HG03196 (cell line): Measurements from ENCODE around the gene PAQR6.
A peak's percentile ranks its signal among the peaks of the same experiment; 100 is the strongest.

Source experiments
- ATAC-seq: cut with Tn5 transposase; IDR thresholded peaks from one replicate; pipeline ENCODE4 v1.9.1; 2021; ENCODE audit not compliant: unreplicated experiment

PAQR6 gene

DNA sequence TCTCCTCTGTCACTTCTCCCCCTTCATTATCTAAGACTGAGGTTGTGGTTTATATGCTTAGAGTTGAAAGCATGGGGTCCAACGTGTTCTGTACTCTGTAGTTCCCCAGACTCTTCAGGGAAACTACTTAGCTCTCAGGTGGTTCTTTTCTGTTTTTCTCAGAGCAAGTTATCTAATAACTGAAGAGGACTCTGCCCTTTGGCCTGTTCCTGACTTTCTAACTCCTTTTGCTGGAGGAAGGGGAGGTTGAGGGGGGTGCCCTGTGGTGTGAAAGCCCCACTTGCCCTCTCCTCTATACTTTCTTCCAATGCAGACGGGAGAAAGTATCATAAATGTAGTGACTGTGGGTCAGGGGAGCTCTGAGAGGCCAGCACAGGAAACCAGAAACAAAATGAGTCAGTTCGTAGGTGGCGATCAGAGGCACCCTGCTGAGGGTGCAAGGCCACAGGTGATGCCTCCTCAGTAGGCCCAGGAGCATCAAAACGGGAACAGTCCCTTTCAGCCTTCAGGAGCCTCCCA is 49.0 kb downstream of the PAQR6 start:
- no peak for ATAC-seq

GRCh38 chr1:156196445-156196844 is 51.4 kb downstream of the PAQR6 start:
- ATAC-seq = no peak

DNA sequence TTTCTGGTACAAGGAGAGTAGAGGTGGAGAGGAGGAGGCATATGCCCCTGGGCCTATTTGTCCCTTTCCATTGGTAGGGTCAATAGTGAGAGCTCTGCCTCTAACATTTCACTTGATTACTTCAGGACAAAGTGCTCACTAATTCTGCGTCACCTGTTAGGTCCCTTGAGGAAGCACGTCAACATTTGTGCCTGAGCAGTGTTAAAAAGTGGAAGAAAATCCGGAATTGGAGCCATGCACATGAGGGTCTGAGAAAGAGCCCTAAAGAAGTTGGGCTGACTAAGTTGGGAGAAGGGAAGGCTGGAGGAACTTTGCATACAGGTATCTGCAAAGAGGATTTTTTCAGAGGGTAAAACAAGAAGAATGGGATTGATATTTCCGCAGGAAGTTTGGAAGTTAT is 52.0 kb downstream of the PAQR6 start:
- ATAC-seq = no peak

GRCh38 chr1:156194300-156194652 is 53.6 kb downstream of the PAQR6 start:
- ATAC-seq = no peak

DNA sequence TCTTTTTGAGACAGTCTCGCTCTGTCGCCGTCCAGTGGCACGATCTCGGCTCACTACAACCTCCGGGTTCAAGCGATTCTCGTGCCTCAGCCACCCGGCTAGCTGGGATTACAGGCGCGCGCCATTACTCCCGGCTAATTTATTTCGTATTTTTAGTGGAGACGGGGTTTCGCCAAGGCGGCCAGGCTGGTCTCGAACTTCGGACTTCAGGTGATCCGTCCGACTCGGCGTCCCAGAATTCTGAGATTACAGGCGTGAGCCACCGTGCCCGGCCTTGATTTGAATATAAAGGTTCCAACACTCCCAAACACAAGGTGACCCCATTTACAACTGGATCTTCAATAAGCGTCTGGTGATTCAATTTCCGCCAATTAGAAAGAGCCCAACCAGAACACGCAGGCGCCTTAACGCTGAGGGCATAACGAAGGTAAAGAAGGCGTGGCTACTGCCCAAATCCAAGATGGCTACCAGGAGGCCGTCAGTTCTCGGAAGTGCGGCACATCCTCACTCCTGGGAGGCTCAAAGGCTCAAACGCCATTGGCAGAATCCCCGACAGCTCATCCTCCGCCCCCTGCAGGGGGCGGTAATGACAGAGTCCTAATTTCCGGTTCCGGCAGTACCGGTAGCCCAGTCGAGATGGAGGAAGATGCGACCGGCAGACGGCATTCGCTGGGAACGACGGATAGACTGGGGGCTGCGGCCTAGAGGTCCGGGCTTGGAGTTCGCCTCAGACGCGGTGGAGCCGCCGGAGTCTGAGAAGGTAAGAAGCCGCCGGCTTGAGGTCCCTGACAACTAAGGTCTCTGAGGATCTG is 54.2 kb downstream of the PAQR6 start, which contains the start of gene SLC25A44:
Gene SLC25A44 (plus strand): TSS at position 617 of the 812 bp plus-strand sequence. CDS start 5,744 bp downstream, outside the sequence.
- ATAC-seq = peak; percentile 95
